CD4-positive, alpha-beta T cell (primary cell): ENCODE results near the gene DLEU7. TPM values are rescaled to one million over a fixed set of nuclear protein-coding genes. Genes with fewer than 3 reads are reported as not detected.

Source experiments
- ATAC-seq: fragments of 200-7000 bp; cut with Tn5 transposase; one replicate; pipeline ENCODE4 v1.10.0; 2022; ENCODE audit warnings: mild to moderate bottlenecking; ENCODE audit not compliant: poor library complexity
- CTCF ChIA-PET: fragments of 350-600 bp; sonication (Branson Sonifier 250); formaldehyde crosslinking; loops from one replicate; lab custom pipeline; 2021; ENCODE audit warnings: antibody characterized with exemption, inconsistent platforms; lab: Charles Lee
- POLR2A ChIA-PET: fragments of 350-600 bp; sonication (Branson Sonifier 250); formaldehyde crosslinking; loops from one replicate; lab custom pipeline; 2021; ENCODE audit warnings: antibody characterized with exemption, inconsistent platforms; lab: Charles Lee
- DNase-seq, 14 experiments: peaks; one replicate each; pipeline ENCODE4 v3.0.0-alpha.2; 2013 to 2020; ENCODE audit warnings: mixed read lengths in 2 of 14
- H3K27ac ChIP-seq, 2 donors: one replicate each; pipeline versions ENCODE4 v1.5.1 to v1.7.0; 2013; ENCODE audit warnings: low read length in 2 of 2, low read depth in 1 of 2, mild to moderate bottlenecking in 1 of 2
- H3K27me3 ChIP-seq, 2 experiments: 1 replicate in 1 of 2; 2 replicates in 1 of 2; pipeline versions ENCODE4 v1.6.1 to v1.7.0; 2013; ENCODE audit warnings: low read length in 2 of 2, control low read depth in 1 of 2, mild to moderate bottlenecking in 1 of 2, moderate library complexity in 1 of 2; ENCODE audit not compliant: insufficient read depth in 2 of 2, control insufficient read depth in 1 of 2
- H3K36me3 ChIP-seq: one replicate; pipeline ENCODE4 v1.6.1; 2013; ENCODE audit warnings: low read length, control low read depth; ENCODE audit not compliant: insufficient read depth
- H3K4me1 ChIP-seq: one replicate; pipeline ENCODE4 v1.6.1; 2013; ENCODE audit warnings: low read length, control low read depth; ENCODE audit not compliant: insufficient read depth
- H3K4me3 ChIP-seq: one replicate; pipeline ENCODE4 v1.5.1; 2013; ENCODE audit warnings: mild to moderate bottlenecking, low read length, moderate library complexity
- H3K9me3 ChIP-seq, 2 experiments: 1 replicate in 1 of 2; 2 replicates in 1 of 2; pipeline versions ENCODE4 v1.6.1 to v1.7.0; 2013; ENCODE audit warnings: low read length in 2 of 2, mild to moderate bottlenecking in 2 of 2, control low read depth in 1 of 2, moderate library complexity in 1 of 2; ENCODE audit not compliant: control insufficient read depth in 1 of 2, insufficient read depth in 1 of 2
- H3K27ac Mint-ChIP-seq: one replicate; pipeline ENCODE4 v1.8.0; 2020; ENCODE audit warnings: mixed read lengths
- H3K27me3 Mint-ChIP-seq: one replicate; pipeline ENCODE4 v1.8.0; 2021; ENCODE audit warnings: mixed read lengths
- H3K36me3 Mint-ChIP-seq: one replicate; pipeline ENCODE4 v1.8.0; 2021; ENCODE audit warnings: low read depth, mixed read lengths
- H3K4me1 Mint-ChIP-seq: one replicate; pipeline ENCODE4 v1.8.0; 2021; ENCODE audit warnings: low read depth, mixed read lengths
- H3K4me3 Mint-ChIP-seq: one replicate; pipeline ENCODE4 v1.8.0; 2020; ENCODE audit warnings: mild to moderate bottlenecking, mixed read lengths
- H3K9me3 Mint-ChIP-seq: one replicate; pipeline ENCODE4 v1.8.0; 2020; ENCODE audit warnings: mixed read lengths
- intact Hi-C, 2 experiments: fragments of 100-400 bp; cut with DNase I in 1 of 2; cut with micrococcal nuclease in 1 of 2; formaldehyde crosslinking; loops; one replicate each; pipeline versions ENCODE4 v1.15.1 to v1.9.0; 2023 to 2025; cut with DNase I, micrococcal nuclease
- total RNA-seq, 174 experiments: library from RNA in 2 of 174; stranded (reverse) in 2 of 174; gene quantifications; one replicate each; pipeline ENCODE4 v1.2.3 and lab custom pipeline; 2021 to 2026
- TF ChIP-seq, protein P1 (sequence below): fragments of 200-600 bp; IDR thresholded peaks from one replicate; pipeline ENCODE4 v1.8.0; 2022; ENCODE audit warnings: antibody characterized with exemption, mild to moderate bottlenecking

Gene DLEU7
- total RNA-seq, 2 experiments from 2014 or later, result not detected

DNA sequence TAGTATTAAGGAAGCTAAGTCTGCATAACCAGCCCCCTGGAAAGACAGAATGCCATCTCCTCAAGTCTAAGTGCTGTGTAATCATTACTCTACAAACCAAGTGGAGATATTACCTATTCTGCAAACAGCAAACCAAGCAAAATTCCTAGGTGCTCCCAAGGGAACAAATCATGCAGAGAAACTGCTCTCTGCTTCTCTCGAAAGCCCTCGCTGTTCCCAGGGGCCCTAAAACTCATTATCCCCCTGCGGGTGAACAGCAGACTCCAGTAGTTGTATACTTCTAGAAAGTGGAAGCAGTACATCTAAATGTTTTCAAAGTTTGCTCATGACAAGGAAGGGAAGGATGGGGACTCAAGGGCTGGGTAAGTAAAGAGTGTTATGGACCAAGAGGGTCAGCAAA lies 3.2 kb downstream of the DLEU7 start:
- no peak overlapping the region for H3K4me3 Mint-ChIP-seq
- no peak overlapping the region for H3K27ac Mint-ChIP-seq
- Histone ChIP-seq H3K27me3 (peaks cover 8 to 10% of the 10 kb centered on the region in 2 experiments), H3K36me3 (no peaks in the 10 kb centered on the region), H3K4me3 (no peak overlapping the region), H3K27ac (no peak overlapping the region), H3K9me3 (peaks cover 0 to 8% of the 10 kb centered on the region in 2 experiments), H3K4me1 (peaks cover 5% of the 10 kb centered on the region)
- no peaks in the 10 kb centered on the region for H3K36me3 Mint-ChIP-seq
- H3K27me3 Mint-ChIP-seq, result peaks cover 17% of the 10 kb centered on the region
- CTCF ChIA-PET, result no interaction called here
- no peak for DNase-seq
- TF ChIP-seq, protein P1, sequence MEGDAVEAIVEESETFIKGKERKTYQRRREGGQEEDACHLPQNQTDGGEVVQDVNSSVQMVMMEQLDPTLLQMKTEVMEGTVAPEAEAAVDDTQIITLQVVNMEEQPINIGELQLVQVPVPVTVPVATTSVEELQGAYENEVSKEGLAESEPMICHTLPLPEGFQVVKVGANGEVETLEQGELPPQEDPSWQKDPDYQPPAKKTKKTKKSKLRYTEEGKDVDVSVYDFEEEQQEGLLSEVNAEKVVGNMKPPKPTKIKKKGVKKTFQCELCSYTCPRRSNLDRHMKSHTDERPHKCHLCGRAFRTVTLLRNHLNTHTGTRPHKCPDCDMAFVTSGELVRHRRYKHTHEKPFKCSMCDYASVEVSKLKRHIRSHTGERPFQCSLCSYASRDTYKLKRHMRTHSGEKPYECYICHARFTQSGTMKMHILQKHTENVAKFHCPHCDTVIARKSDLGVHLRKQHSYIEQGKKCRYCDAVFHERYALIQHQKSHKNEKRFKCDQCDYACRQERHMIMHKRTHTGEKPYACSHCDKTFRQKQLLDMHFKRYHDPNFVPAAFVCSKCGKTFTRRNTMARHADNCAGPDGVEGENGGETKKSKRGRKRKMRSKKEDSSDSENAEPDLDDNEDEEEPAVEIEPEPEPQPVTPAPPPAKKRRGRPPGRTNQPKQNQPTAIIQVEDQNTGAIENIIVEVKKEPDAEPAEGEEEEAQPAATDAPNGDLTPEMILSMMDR, result no peak
- POLR2A ChIA-PET, result no interaction called here
- no peaks in the 10 kb centered on the region for H3K9me3 Mint-ChIP-seq
- ATAC-seq, result no peak
- H3K4me1 Mint-ChIP-seq, result peaks cover 5% of the 10 kb centered on the region
- intact Hi-C loops, result no loop called here

DNA sequence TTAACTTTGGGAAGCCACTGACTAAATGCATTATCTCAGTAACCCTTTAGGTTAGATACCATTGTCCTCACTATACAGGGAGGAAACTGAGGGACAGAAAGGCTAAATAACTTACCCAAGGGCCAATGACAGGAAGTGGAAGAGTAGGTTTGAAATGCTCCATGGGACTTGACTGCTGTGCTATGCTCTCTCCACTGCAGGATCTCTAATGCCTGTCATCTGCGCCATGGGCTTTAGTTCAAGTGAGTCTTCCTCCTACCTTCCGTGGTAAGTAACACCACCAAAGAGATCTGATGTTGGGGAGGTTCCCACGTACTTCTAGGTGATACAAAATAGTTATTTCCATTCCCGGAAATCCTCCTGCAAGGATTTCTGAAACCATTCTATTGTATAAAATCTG lies 3.7 kb downstream of the DLEU7 start:
- intact Hi-C loops, result no loop called here
- no peak for DNase-seq
- no peak overlapping the region for H3K4me3 Mint-ChIP-seq
- ChIA-PET CTCF (no interaction called here), POLR2A (no interaction called here)
- Histone ChIP-seq H3K4me3 (no peak overlapping the region), H3K4me1 (peaks cover 5% of the 10 kb centered on the region), H3K27ac (no peak overlapping the region), H3K9me3 (peaks cover 0 to 8% of the 10 kb centered on the region in 2 experiments), H3K36me3 (no peaks in the 10 kb centered on the region), H3K27me3 (peaks cover 8 to 10% of the 10 kb centered on the region in 2 experiments)
- H3K27ac Mint-ChIP-seq, result no peak overlapping the region
- ATAC-seq, result no peak
- no peaks in the 10 kb centered on the region for H3K36me3 Mint-ChIP-seq
- no peaks in the 10 kb centered on the region for H3K9me3 Mint-ChIP-seq
- peaks cover 5% of the 10 kb centered on the region for H3K4me1 Mint-ChIP-seq
- TF ChIP-seq, protein P1, result no peak
- H3K27me3 Mint-ChIP-seq, result peaks cover 17% of the 10 kb centered on the region

DNA sequence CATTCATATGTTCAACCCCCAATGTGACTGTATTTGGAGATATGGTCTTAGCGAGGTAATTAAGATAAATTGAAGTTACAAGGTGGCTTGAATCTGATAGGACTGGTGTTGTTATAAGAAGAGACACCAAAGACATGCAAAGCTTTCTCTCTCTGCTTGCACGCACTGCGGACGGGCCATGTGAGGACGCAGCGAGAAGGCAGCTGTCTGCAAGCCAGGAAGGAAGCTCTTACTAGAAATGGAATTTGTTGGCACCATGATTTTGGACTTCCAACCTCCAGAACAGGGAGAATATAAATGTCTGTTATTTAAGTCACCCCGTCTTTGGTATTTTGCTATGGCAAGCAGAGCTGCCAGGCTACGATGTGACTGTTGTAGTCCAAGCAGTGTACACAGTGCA lies 4.8 kb downstream of the DLEU7 start:
- peaks cover 0 to 8% of the 10 kb centered on the region in 2 experiments for H3K9me3 ChIP-seq
- POLR2A ChIA-PET, result no interaction called here
- no peak for ATAC-seq

More for the DNA sequence above, 4.8 kb downstream of the DLEU7 start:
- H3K36me3 ChIP-seq, result no peaks in the 10 kb centered on the region
- Mint-ChIP-seq H3K27me3 (peaks cover 13% of the 10 kb centered on the region), H3K4me1 (peaks cover under 1% of the 10 kb centered on the region), H3K9me3 (peaks cover 6% of the 10 kb centered on the region), H3K4me3 (no peak overlapping the region), H3K27ac (no peak overlapping the region), H3K36me3 (no peaks in the 10 kb centered on the region)
- DNase-seq, result no peak
- CTCF ChIA-PET, result no interaction called here
- intact Hi-C loops, result no loop called here
- no peak overlapping the region for H3K4me3 ChIP-seq
- peaks cover 5% of the 10 kb centered on the region for H3K4me1 ChIP-seq
- TF ChIP-seq, protein P1, result no peak
- peaks cover 8 to 10% of the 10 kb centered on the region in 2 experiments for H3K27me3 ChIP-seq
- no peak overlapping the region for H3K27ac ChIP-seq
